Stimulated activated CD4-positive, alpha-beta T cell treated with anti-CD3 and anti-CD28 coated beads, TNF-alpha, amount 100 ng/mL, for 4 hours (primary cell): ENCODE results near the gene NPPC.
"Not testable (repeated sequence)": the region's sequence is repeated elsewhere in the genome, so short reads cannot be mapped to it uniquely, and the experiment has no call there.

Experiments used
- DNase-seq, 3 experiments: peaks; one replicate each; pipeline ENCODE4 v3.0.0-alpha.2; 2020; ENCODE audit warnings: low read depth in 3 of 3

The NPPC gene

GRCh38 chr2:231886071-231886681 is 40.0 kb downstream of the NPPC start:
- DNase-seq, result no peak

GRCh38 chr2:231884438-231885140 is 41.6 kb downstream of the NPPC start:
- DNase-seq, result no peak

GRCh38 chr2:231883468-231883881 is 42.7 kb downstream of the NPPC start:
- no peak for DNase-seq

GRCh38 chr2:231882646-231883045 is 43.5 kb downstream of the NPPC start:
- no peak for DNase-seq

- DNase-seq, result not testable (repeated sequence)
Measured at GRCh38 chr2:231880371-231880770, 45.8 kb downstream of the NPPC start.

- no peak for DNase-seq
Measured at GRCh38 chr2:231879216-231879615, 47.0 kb downstream of the NPPC start.

- DNase-seq, result no peak
Measured at GRCh38 chr2:231877533-231878456, 48.4 kb downstream of the NPPC start.

- no peak for DNase-seq
Measured at GRCh38 chr2:231874944-231875343, 51.3 kb downstream of the NPPC start.
